Measurements from ENCODE around the gene TMCC1. TPM values are rescaled to one million over a fixed set of nuclear protein-coding genes. Genes with fewer than 3 reads are reported as not detected.

TMCC1 gene
- total RNA-seq, 2 donors from 2014 or later, result 20.0 to 21.7 TPM

- peak overlapping the region in 1 of 2 donors; percentile 4 for H3K4me3 ChIP-seq
- H3K27me3 ChIP-seq, result no peaks in the 10 kb centered on the region
- no peaks in the 10 kb centered on the region for H3K36me3 ChIP-seq
- no peaks in the 10 kb centered on the region for H3K9me3 ChIP-seq
- H3K4me1 ChIP-seq, result peaks cover 0 to 95% of the 10 kb centered on the region in 2 donors
- H3K27ac ChIP-seq, result peak overlapping the region; percentile 87 to 90
- DNase-seq (ENCODE audit: low spot score), result peak; percentile 85
- TF ChIP-seq, protein P1, sequence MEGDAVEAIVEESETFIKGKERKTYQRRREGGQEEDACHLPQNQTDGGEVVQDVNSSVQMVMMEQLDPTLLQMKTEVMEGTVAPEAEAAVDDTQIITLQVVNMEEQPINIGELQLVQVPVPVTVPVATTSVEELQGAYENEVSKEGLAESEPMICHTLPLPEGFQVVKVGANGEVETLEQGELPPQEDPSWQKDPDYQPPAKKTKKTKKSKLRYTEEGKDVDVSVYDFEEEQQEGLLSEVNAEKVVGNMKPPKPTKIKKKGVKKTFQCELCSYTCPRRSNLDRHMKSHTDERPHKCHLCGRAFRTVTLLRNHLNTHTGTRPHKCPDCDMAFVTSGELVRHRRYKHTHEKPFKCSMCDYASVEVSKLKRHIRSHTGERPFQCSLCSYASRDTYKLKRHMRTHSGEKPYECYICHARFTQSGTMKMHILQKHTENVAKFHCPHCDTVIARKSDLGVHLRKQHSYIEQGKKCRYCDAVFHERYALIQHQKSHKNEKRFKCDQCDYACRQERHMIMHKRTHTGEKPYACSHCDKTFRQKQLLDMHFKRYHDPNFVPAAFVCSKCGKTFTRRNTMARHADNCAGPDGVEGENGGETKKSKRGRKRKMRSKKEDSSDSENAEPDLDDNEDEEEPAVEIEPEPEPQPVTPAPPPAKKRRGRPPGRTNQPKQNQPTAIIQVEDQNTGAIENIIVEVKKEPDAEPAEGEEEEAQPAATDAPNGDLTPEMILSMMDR (IDR thresholded peaks at IDR 0.05), result no peak
Observed at GRCh38 chr3:129599607-129600006, 293.9 kb downstream of the TMCC1 start.

- peak overlapping the region; percentile 87 to 90 for H3K27ac ChIP-seq
- TF ChIP-seq, protein P1 (IDR thresholded peaks at IDR 0.05), result no peak
- no peaks in the 10 kb centered on the region for H3K9me3 ChIP-seq
- no peaks in the 10 kb centered on the region for H3K27me3 ChIP-seq
- peaks cover 0 to 95% of the 10 kb centered on the region in 2 donors for H3K4me1 ChIP-seq
- H3K4me3 ChIP-seq, result peak overlapping the region in 1 of 2 donors; percentile 4
- no peak for DNase-seq (ENCODE audit: low spot score)
- no peaks in the 10 kb centered on the region for H3K36me3 ChIP-seq
Observed at GRCh38 chr3:129599073-129599472, 294.4 kb downstream of the TMCC1 start.

DNA sequence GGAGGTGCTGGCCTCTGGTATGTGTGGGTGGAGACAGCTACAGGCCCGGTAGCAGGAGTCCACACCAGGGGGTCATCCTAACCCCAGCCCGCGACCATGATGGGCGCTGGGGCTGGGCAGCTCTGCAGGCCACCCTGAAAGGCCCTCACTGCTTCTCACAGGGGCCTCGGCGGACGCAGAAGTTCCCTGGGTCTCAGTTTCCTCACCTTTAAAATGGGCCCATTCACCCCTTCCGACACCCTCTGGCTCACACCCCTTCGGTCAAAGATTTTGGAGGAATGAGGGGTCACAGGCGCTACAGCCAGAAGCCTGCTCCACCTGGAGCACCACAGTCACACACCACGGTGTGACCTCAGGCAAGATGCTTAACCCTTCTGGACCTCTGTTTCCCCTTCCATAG is 295.0 kb downstream of the TMCC1 start:
- H3K27me3 ChIP-seq, result no peaks in the 10 kb centered on the region

GRCh38 chr3:129598000-129598381 is 295.5 kb downstream of the TMCC1 start:
- peaks cover 0 to 98% of the 10 kb centered on the region in 2 donors for H3K4me1 ChIP-seq
- TF ChIP-seq, protein P1 (IDR thresholded peaks at IDR 0.05), result no peak
- no peaks in the 10 kb centered on the region for H3K36me3 ChIP-seq
- H3K4me3 ChIP-seq, result peak overlapping the region in 1 of 2 donors; percentile 27
- H3K27ac ChIP-seq, result peak overlapping the region; percentile 87 to 90
- H3K27me3 ChIP-seq, result no peaks in the 10 kb centered on the region
- H3K9me3 ChIP-seq, result no peaks in the 10 kb centered on the region
- no peak for DNase-seq (ENCODE audit: low spot score)

More for the DNA sequence above, 295.0 kb downstream of the TMCC1 start:
- H3K4me3 ChIP-seq, result no peak overlapping the region
- no peaks in the 10 kb centered on the region for H3K9me3 ChIP-seq
- peaks cover 0 to 98% of the 10 kb centered on the region in 2 donors for H3K4me1 ChIP-seq
- H3K36me3 ChIP-seq, result no peaks in the 10 kb centered on the region
- TF ChIP-seq, protein P1 (IDR thresholded peaks at IDR 0.05), result no peak
- H3K27ac ChIP-seq, result peak overlapping the region; percentile 87 to 90
- no peak for DNase-seq (ENCODE audit: low spot score)

Other genes with a start within 250 kb of the TMCC1 start
- gene TRH, start 81.0 kb upstream of the TMCC1 start, total RNA-seq, result under 1 TPM in 1 of 2 donors, not detected in 1; 0.55 TPM
- not detected for gene ALG1L2, start 188.1 kb upstream of the TMCC1 start, total RNA-seq